Measurements from ENCODE around the gene ENO3. TPM values are rescaled to one million over a fixed set of nuclear protein-coding genes. Genes with fewer than 3 reads are reported as not detected.

ENO3 gene
- total and polyA plus RNA-seq, 10 of the 15 experiments (the other 5 are each of a cell fraction or from before 2014, with no cell fraction given) = 6.8 to 28.4 (median 17.0) TPM

- RAD21 ChIA-PET (ENCODE audit: unreplicated experiment) = interaction anchor here (0.5 to 1.2 kb wide), 2 partner anchors 33 to 83 kb away, joined by 3 to 4 read pairs; partner anchors contain the start of gene SPAG7
- CTCF ChIA-PET = interaction anchor here (0.6 to 1.3 kb wide), 3 partner anchors 25 to 1501 kb away, joined by 3 to 5 read pairs (median 4); partner anchors contain the start of gene SPAG7
- Histone ChIP-seq H3K4me2 (ENCODE audit: control insufficient read depth, insufficient read depth) (peak overlapping the region; percentile 56), H3K4me1 (ENCODE audit: control insufficient read depth, insufficient read depth, low read length) (peaks cover 32% of the 10 kb centered on the region), H3K79me2 (ENCODE audit: control insufficient read depth, insufficient read depth, low read length) (peaks cover 16% of the 10 kb centered on the region), H3K27me3 (replicated peaks in 1 of 2; ENCODE audit: control insufficient read depth in 2 of 2, insufficient read depth in 2 of 2, low read length in 1 of 2) (no peaks in the 10 kb centered on the region), H3K36me3 (ENCODE audit: control insufficient read depth in 2 of 2, insufficient read depth in 2 of 2, low read length in 1 of 2) (peaks cover 4 to 14% of the 10 kb centered on the region in 2 experiments; a peak in 3 of 4 replicates), H2AFZ (ENCODE audit: control insufficient read depth, low read depth, low read length) (no peak overlapping the region), H3K4me3 (peak overlapping the region; percentile 42; the same call in 1 of the 2 replicates), H3K9ac (ENCODE audit: control insufficient read depth, insufficient read depth, low read length) (no peak overlapping the region), H4K20me1 (ENCODE audit: control insufficient read depth, insufficient read depth) (no peaks in the 10 kb centered on the region), H3K27ac (ENCODE audit: control insufficient read depth, insufficient read depth) (no peak overlapping the region), H3K9me3 (replicated peaks; ENCODE audit: control insufficient read depth, insufficient read depth, low read length) (no peaks in the 10 kb centered on the region)
- no peak for DNase-seq (ENCODE audit: low read depth, low spot score)
- intact Hi-C loops (cut with micrococcal nuclease; ENCODE audit: unreplicated experiment) = no loop called here
- BruUV-seq (replicated peaks) = no TSS peak
- ATAC-seq = peak; percentile 80
- in situ Hi-C loops (cut with MboI) = no loop called here
- POLR2A ChIA-PET = interaction anchor here (0.7 to 1.3 kb wide), 2 partner anchors 21 to 198 kb away, joined by 3 read pairs; no protein-coding TSS in a partner anchor
- SMC1A ChIA-PET (ENCODE audit: uncharacterized antibody, unreplicated experiment) = interaction anchor here (1.2 kb wide), 1 partner anchor 32 kb away, joined by 3 read pairs; no protein-coding TSS in a partner anchor
- FAIRE-seq = no peak
- 27% methylated on average over 14 of the region's 14 CpGs for WGBS (ENCODE audit: insufficient coverage, insufficient replicate concordance, low lambda C conversion rate, missing lambda C conversion rate)
- TF ChIP-seq FOXM1 (IDR thresholded peaks at IDR 0.05; ENCODE audit: low read depth, low read length) = no peak
- peak; percentile 29; the same call in 1 of the 2 replicates for TF ChIP-seq POLR2AphosphoS5 (IDR thresholded peaks at IDR 0.05; ENCODE audit: low read length)
- peak; percentile 76 for TF ChIP-seq EED (IDR thresholded peaks at IDR 0.05; ENCODE audit: low read depth)
- TF ChIP-seq ELK1 (IDR thresholded peaks at IDR 0.05; ENCODE audit: low read depth, low read length) = no peak
- TF ChIP-seq USF2 (IDR thresholded peaks at IDR 0.05; ENCODE audit: borderline replicate concordance, low read depth, low read length) = no peak
- no peak for TF ChIP-seq NFXL1 (IDR thresholded peaks at IDR 0.05; ENCODE audit: borderline replicate concordance)
- TF ChIP-seq YY1 (IDR thresholded peaks at IDR 0.05; ENCODE audit: low read depth, low read length) = 0 out of 2 replicates have a peak, but pooled peaks have one; percentile 20
- TF ChIP-seq DPF2 (IDR thresholded peaks at IDR 0.05) = 0 out of 2 replicates have a peak, but pooled peaks have one; percentile 23
- TF ChIP-seq IRF4 (IDR thresholded peaks at IDR 0.05; ENCODE audit: low read depth, low read length) = no peak
- TF ChIP-seq BRCA1 (IDR thresholded peaks at IDR 0.05; ENCODE audit: low read depth, low read length) = no peak
- no peak for TF ChIP-seq PRDM15 (CRISPR knock-in tag; IDR thresholded peaks at IDR 0.05)
- TF ChIP-seq EGR1 (IDR thresholded peaks at IDR 0.05; ENCODE audit: borderline replicate concordance in 1 of 2, low read depth in 2 of 2, low read length in 2 of 2) = no peak; a peak in 1 of 3 replicates
- TF ChIP-seq TCF7 (IDR thresholded peaks at IDR 0.05; ENCODE audit: borderline replicate concordance) = no peak
- TF ChIP-seq RUNX3 (IDR thresholded peaks at IDR 0.05; ENCODE audit: low read length) = peak; percentile 96
- peak; percentile 15 to 33 (median 27); a peak in 1 of 6 replicates for TF ChIP-seq CTCF (IDR thresholded peaks at IDR 0.05 in 2 of 3, conservative IDR thresholded peaks at IDR 0.05 in 1 of 3; ENCODE audit: control insufficient read depth in 2 of 3, extremely low read depth in 1 of 3, insufficient read depth in 1 of 3, low read depth in 3 of 3, low read length in 3 of 3)
Measured at GRCh38 chr17:4934173-4934979, 16.5 kb upstream of the ENO3 start.
